ENCODE results near the gene ABCB4. TPM values are rescaled to one million over a fixed set of nuclear protein-coding genes. Genes with fewer than 3 reads are reported as not detected.

The ABCB4 gene
- total and polyA plus RNA-seq, 9 donors, result 0.13 to 2.1 (median 0.45) TPM

DNA sequence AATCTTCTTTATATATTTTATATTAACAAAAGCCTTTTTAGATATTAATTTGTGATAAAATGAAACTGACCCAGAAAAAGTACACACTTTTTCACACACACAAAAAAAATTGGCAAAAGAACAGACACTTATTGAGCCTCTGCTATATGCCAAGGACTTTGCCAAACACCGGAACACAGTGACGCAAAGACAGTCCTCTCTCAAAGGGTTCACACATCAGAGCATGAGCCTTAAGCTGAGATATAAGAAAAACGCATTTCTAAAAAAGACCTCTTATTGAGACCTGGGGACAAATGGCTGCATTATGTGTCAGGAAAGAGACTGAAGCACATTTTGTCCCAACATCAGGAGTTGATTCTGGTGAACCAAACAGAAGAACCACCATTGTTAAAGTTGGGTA, 24.0 kb upstream of the ABCB4 start:
- TF ChIP-seq EP300 (IDR thresholded peaks at IDR 0.05) (no peak), POLR2A (IDR thresholded peaks at IDR 0.05) (no peak), CTCF (IDR thresholded peaks at IDR 0.05) (no peak)
- no peaks in the 10 kb centered on the region for H3K36me3 ChIP-seq
- no peak overlapping the region for H3K4me3 ChIP-seq
- WGBS, 3 donors, result 86 to 94% (median 90%) methylated on average over 3 of the region's 3 CpGs
- H3K4me1 ChIP-seq (ENCODE audit: insufficient read depth), result no peaks in the 10 kb centered on the region
- H3K27me3 ChIP-seq, result no peaks in the 10 kb centered on the region
- no peaks in the 10 kb centered on the region for H3K9me3 ChIP-seq
- intact Hi-C loops (cut with DNase I), result no loop called here
- no peak overlapping the region for H3K27ac ChIP-seq
- no peak for DNase-seq

- Histone ChIP-seq H3K9me3 (no peaks in the 10 kb centered on the region), H3K36me3 (no peaks in the 10 kb centered on the region), H3K4me3 (no peak overlapping the region), H3K4me1 (ENCODE audit: insufficient read depth) (no peaks in the 10 kb centered on the region), H3K27me3 (no peaks in the 10 kb centered on the region), H3K27ac (no peak overlapping the region)
- intact Hi-C loops (cut with DNase I), result no loop called here
- 71 to 77% (median 72%) methylated on average over 1 of the region's 1 CpG for WGBS, 3 donors
- TF ChIP-seq EP300 (IDR thresholded peaks at IDR 0.05), result no peak
- no peak for TF ChIP-seq CTCF (IDR thresholded peaks at IDR 0.05)
- DNase-seq, result no peak
These were observed 23.4 kb upstream of the ABCB4 start for GRCh38 chr7:87498893-87499292.

DNA sequence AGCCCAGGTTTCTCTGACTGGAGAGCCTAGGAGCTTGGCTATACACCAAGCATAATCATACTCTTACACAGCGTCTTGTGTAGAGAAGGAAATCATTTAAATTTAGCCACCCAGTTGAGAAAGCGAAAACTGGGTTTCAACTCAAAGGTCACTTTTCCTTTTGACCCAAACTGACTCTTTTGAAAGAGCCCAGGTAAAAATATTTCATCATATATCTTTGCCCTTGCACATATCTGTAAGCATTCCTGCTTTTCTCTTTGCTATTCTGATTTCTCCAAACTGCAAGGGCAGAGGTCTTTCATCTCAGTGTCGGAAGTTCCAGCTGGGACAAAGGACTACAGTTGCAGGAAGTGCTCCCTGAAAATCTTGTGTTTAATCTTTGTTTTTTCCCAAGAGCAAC, 22.0 kb upstream of the ABCB4 start:
- H3K27me3 ChIP-seq, result no peaks in the 10 kb centered on the region
- no peaks in the 10 kb centered on the region for H3K9me3 ChIP-seq
- no peak overlapping the region for H3K27ac ChIP-seq
- 65 to 77% (median 67%) methylated on average over 3 of the region's 3 CpGs for WGBS, 3 donors
- intact Hi-C loops (cut with DNase I), result no loop called here
- no peak for TF ChIP-seq CTCF (IDR thresholded peaks at IDR 0.05)
- no peak for TF ChIP-seq POLR2A (IDR thresholded peaks at IDR 0.05)
- no peak for TF ChIP-seq EP300 (IDR thresholded peaks at IDR 0.05)
- H3K4me1 ChIP-seq (ENCODE audit: insufficient read depth), result no peaks in the 10 kb centered on the region
- no peak for DNase-seq
- no peak overlapping the region for H3K4me3 ChIP-seq
- H3K36me3 ChIP-seq, result no peaks in the 10 kb centered on the region

GRCh38 chr7:87495366-87495765, 19.9 kb upstream of the ABCB4 start:
- 58 to 66% (median 62%) methylated on average over 5 of the region's 5 CpGs for WGBS, 3 donors
- TF ChIP-seq CTCF (IDR thresholded peaks at IDR 0.05) (no peak), EP300 (IDR thresholded peaks at IDR 0.05) (no peak), POLR2A (IDR thresholded peaks at IDR 0.05) (no peak)
- intact Hi-C loops (cut with DNase I), result no loop called here
- no peaks in the 10 kb centered on the region for H3K27me3 ChIP-seq
- no peaks in the 10 kb centered on the region for H3K4me1 ChIP-seq (ENCODE audit: insufficient read depth)
- no peak overlapping the region for H3K4me3 ChIP-seq
- H3K36me3 ChIP-seq, result no peaks in the 10 kb centered on the region
- H3K27ac ChIP-seq, result no peak overlapping the region
- DNase-seq, result no peak
- no peaks in the 10 kb centered on the region for H3K9me3 ChIP-seq

DNA sequence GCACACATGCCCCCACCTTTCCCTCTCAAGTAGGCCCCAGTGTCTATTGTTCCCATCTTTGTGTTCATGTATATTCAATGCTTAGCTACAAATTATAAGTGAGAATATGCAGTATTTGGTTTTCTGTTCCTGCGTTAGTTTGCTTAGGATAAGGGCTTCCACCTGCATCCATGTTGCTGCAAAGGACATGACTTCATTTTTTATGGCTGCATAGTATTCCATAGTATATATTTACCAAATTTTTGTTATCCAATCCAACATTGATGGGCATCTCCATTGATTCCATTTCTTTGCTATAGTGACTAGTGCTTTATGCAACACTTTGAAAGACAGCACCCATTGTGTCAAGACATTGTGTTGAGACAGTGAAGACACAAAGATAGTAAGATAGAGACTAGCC, 19.0 kb upstream of the ABCB4 start:
- WGBS, 3 donors, result 92 to 97% (median 95%) methylated on average over 1 of the region's 1 CpG
- Histone ChIP-seq H3K4me1 (ENCODE audit: insufficient read depth) (no peaks in the 10 kb centered on the region), H3K27ac (no peak overlapping the region), H3K4me3 (no peak overlapping the region), H3K27me3 (no peaks in the 10 kb centered on the region), H3K36me3 (no peaks in the 10 kb centered on the region), H3K9me3 (no peaks in the 10 kb centered on the region)
- no peak for DNase-seq
- TF ChIP-seq POLR2A (IDR thresholded peaks at IDR 0.05) (no peak), CTCF (IDR thresholded peaks at IDR 0.05) (no peak), EP300 (IDR thresholded peaks at IDR 0.05) (no peak)
- intact Hi-C loops (cut with DNase I), result no loop called here
